GM23248 (cell line): Measurements from ENCODE around the gene CCNG1.

Source experiments
- EZH2 ChIP-seq: fragments of 200-600 bp; sonication (generic); IDR thresholded peaks from 2 replicates; pipeline ENCODE4 v1.6.1; 2018; ENCODE audit warnings: antibody characterized with exemption, mild to moderate bottlenecking; ENCODE audit not compliant: insufficient read depth, poor library complexity, severe bottlenecking
- EZH2phosphoT487 ChIP-seq: fragments of 200-600 bp; sonication (generic); IDR thresholded peaks from 2 replicates; pipeline ENCODE4 v1.6.1; 2018; ENCODE audit warnings: antibody characterized with exemption, moderate library complexity, mild to moderate bottlenecking, low read depth; ENCODE audit not compliant: insufficient read depth

GRCh38 chr5:163447191-163447590 lies 9.8 kb downstream of the CCNG1 start:
- TF ChIP-seq EZH2 (no peak), EZH2phosphoT487 (no peak)
